GM19455 (cell line): ENCODE results near the gene ZSCAN5B.
"Not testable (repeated sequence)": the region's sequence is repeated elsewhere in the genome, so short reads cannot be mapped to it uniquely, and the experiment has no call there.

ENCODE experiments used
- ATAC-seq: cut with Tn5 transposase; IDR thresholded peaks from one replicate; pipeline ENCODE4 v1.9.1; 2021; ENCODE audit not compliant: unreplicated experiment

Gene ZSCAN5B

DNA sequence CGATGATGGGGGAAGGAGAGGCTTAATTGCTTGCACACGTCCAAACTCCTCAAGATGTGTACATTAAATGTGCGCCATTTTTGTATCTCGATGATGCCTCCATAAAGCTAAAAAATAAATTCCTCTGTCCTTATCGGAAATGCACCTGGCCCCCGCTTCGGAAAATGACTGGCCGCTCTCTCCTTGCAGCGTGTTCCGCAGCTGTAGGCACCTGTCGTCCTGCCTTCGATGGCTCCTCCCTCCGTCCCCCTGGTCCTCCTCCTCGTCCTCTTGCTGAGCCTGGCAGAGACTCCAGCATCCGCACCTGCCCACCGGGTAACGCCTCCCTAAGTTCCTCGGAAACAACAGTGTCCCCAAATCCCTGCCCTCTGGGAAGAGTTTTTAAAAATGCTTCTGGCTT, 20.7 kb downstream of the ZSCAN5B start:
- no peak for ATAC-seq

DNA sequence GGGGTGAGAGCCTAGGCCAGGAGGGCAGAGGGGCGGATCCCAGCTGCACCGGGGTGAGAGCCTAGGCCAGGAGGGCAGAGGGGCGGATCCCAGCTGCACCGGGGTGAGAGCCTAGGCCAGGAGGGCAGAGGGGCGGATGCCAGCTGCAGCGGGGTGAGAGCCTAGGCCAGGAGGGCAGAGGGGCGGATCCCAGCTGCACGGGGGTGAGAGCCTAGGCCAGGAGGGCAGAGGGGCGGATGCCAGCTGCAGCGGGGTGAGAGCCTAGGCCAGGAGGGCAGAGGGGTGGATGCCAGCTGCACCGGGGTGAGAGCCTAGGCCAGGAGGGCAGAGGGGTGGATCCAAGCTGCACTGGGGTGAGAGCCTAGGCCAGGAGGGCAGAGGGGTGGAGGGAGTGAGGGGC, 21.3 kb downstream of the ZSCAN5B start:
- ATAC-seq: not testable (repeated sequence)

- not testable (repeated sequence) for ATAC-seq
Measured at GRCh38 chr19:56175861-56176307, 21.7 kb downstream of the ZSCAN5B start, which contains the start of gene GALP. Gene GALP (plus strand): TSS chr19:56176008. CDS start chr19:56177109, 1,101 bp downstream.

DNA sequence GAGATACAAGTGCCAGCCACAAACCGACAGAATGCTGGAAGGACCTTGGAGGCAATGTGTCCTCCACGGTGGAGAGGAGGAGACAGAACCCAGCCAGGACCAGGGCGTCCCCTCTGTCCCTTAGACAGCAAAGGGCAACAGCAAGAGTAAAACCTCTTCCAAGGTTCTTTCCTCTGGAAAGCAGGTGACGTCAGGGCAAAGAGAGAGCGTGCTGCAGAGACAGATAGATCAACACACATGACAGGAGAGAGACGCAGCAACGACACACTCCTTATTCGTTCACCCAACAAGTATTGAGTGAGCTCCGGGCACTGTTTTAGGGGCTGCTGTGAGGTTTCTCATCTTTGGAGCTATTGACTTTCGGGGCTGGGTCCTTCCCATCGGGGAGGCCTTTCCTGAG, 23.0 kb downstream of the ZSCAN5B start:
- no peak for ATAC-seq

DNA sequence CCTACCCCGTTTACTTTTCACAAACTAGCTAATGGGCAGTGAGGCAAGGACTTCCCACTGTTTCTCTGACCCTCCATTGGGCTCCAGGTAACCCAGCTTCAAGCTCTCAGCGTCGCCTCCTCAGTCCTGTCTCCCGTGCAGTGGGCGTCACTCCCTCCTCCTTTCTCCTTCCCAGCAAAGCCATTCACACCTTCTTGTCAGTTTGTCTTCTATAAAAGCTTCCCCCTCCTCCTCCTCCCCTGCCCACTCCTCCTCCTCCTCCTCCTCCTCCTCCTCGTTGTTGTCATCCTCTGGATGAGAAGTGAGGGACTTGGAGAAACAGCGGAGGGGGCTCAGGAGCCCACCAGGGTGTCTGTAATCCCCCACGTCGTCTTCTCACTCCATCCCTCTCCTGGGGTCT, 23.5 kb downstream of the ZSCAN5B start:
- no peak for ATAC-seq

DNA sequence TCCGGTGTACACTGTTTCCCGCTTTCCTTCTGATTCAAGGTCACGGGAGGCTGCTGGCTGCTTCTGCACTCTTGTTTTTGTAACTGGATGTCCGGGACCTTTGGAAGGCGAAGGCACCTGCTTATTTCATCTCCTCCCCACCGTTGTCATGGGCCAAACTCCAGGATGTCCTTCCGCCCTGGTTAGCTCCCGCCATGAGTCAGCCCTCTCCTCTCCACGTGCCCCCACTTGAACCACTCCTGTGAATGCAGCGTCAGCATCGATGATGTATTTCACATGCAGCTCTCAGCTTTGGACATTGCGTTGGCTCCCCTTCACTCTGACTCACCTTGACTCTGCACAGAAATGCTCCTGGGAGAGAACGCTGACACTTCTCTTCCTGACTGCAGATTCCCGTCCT, 27.3 kb downstream of the ZSCAN5B start:
- no peak for ATAC-seq

- no peak for ATAC-seq
Measured at GRCh38 chr19:56167064-56167578, 30.5 kb downstream of the ZSCAN5B start.

- ATAC-seq: no peak
Measured at GRCh38 chr19:56163097-56163496, 34.5 kb downstream of the ZSCAN5B start.

DNA sequence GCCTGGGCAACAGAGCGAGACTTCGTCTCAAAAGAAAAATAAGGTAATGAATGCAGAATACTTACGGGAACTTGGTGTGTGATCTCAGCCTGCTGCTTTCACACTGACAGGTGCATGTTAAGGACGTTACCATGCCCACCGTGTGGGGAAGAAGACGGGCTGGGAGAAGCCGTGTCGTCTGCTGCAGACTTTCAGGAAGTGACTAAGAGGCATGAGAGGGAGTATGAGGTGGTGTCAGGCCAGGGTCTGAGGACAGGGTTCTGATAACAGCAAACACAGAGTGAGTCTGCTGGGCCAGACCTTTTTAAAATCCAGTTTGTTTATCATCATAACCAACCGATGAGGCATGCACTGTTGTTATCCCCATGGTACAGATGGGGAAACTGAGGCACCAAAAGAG, 35.3 kb downstream of the ZSCAN5B start:
- ATAC-seq: no peak

- ATAC-seq: no peak
Measured at GRCh38 chr19:56161534-56161933, 36.0 kb downstream of the ZSCAN5B start.

DNA sequence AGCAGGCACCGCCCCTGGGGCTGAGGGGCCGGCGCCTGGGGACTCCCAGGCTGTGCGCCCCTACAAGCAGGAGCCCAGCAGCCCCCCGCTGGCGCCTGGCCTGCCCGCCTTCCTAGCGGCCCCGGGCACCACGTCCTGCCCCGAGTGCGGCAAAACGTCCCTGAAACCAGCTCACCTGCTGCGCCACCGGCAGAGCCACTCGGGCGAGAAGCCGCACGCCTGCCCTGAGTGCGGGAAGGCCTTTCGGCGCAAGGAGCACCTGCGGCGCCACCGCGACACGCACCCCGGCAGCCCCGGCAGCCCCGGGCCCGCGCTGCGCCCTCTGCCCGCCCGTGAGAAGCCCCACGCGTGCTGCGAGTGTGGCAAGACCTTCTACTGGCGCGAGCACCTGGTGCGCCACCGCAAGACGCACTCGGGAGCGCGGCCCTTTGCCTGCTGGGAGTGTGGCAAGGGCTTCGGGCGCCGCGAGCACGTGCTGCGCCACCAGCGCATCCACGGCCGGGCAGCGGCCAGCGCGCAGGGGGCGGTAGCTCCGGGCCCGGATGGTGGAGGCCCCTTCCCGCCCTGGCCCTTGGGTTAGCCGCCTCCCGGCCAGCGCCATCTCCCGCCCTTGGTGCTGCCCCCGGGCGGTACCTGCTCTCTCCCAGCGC, 37.8 kb downstream of the ZSCAN5B start:
- ATAC-seq: no peak

DNA sequence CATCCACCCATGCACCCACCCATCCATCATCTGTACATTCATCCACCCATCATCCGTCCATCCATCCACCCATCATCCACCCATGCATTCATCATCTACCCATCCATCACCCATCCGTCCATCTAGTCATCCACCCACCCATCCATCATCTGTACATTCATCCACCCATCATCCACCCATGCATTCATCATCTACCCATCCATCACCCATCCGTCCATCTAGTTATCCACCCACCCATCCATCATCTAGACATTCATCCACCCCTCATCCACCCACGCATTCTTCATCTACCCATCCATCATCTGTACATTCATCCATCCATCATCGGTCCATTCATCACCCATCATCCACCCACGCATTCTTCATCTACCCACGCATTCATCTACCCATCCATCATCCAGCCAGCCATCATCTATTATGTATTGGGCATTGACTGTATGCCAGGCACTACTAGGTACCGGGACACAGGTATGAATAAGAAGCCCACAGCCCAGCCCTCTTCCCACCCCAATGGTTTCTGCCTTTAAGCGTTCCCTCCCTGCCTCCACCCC, 38.5 kb downstream of the ZSCAN5B start:
- ATAC-seq: no peak

DNA sequence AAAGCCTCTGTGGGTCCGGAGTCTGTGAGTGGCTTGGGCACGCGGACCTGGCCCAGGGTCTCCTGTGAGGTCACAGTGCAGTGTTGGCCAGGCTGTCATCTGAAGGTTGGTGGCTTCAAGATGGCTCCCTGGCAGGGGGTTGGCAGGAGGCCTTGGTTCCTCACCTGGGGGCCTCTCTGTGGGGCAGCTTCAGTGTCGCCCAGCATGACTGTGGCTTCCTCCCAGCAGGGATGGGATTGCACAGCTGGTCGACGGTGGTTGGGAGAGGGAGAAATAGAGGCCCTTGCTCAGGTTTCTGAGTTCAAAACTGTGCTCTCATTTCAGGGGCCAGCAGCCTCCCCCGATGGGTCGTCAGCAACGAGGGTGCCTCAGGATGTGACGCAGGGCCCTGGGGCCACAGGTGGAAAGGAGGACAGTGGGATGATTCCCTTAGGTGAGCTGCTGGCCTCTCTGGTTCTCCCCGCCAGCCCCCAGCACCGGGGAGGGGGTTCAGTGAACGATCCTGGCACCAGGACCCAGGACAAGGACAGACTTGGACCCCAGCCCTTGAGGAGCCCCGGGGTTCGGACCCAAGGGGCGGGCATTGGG, 39.3 kb downstream of the ZSCAN5B start:
- ATAC-seq: no peak

DNA sequence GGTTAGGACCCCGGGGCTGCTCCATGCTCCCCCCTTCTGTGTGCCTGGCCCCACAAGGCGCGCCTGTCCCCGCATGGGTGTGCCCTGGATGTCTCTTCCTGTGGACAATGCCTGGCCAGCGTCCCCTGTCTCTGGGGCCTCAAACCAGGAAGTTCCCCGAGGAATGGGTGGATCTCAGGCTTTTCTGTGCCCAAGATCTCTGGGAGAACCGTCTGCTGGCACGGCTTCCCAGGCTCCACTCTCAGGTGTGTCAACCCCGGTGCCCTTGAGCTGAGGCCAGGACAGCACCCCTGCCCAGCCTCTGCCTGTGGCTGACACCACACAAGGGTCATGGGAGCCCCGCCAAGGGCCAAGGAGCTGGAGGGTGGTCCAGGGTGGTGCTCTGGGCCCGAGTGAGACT, 40.8 kb downstream of the ZSCAN5B start:
- no peak for ATAC-seq

DNA sequence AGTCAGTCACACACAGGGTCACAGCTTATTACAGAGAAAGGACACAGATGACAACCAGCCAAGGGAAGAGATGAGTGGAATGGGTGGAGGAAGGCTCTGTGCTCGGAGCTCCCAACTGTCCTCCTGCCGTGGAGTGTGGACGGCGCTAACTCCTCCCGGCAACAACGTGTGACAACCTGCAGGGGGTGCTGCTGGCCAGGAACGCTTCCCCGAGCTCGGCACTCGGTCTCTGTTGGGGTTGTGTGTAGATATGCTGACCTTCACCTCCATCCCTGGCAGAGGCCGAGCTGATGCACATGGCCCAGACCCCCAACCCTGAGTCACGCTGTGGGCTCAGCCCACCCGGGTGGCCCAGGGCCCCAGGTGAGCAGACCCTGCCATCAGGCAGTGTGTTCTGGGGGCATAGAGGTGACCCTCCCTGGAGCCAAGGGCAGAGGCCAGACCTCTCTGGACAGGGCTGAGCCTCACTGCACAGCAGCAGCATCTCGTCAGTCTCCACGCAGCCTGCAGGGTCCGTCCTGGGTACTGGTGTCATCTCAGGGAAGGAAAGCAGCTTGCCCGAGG, 42.4 kb downstream of the ZSCAN5B start:
- no peak for ATAC-seq

GRCh38 chr19:56153507-56153906, 44.1 kb downstream of the ZSCAN5B start:
- no peak for ATAC-seq

GRCh38 chr19:56152644-56153043, 44.9 kb downstream of the ZSCAN5B start:
- ATAC-seq: no peak

- no peak for ATAC-seq
Measured at GRCh38 chr19:56150358-56150757, 47.2 kb downstream of the ZSCAN5B start.

- ATAC-seq: no peak
Measured at GRCh38 chr19:56149656-56150038, 47.9 kb downstream of the ZSCAN5B start.

- not testable (repeated sequence) for ATAC-seq
Measured at GRCh38 chr19:56148955-56149655, 48.5 kb downstream of the ZSCAN5B start.

DNA sequence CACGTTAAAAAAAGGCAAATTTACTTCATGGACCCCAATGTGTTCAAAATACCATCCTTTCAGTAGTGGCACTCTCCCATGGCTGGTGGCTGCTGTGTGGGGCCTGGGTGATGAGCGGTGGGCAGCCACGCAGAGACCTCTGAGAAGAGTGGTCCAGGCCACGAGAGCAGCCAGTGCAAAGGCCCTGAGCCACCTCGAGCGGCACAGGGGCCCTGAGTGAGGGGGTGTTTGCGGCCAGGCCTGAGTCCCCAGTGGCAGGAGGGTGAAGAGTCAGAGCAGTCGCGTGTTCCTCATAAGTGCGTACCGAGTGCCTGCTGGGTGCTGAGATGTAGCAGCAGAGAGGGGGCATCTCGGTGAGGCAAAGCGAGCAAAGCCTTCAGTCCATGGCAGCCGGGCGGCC, 49.5 kb downstream of the ZSCAN5B start:
- ATAC-seq: no peak
